Breast epithelium (tissue), 3 donors: ENCODE results near the gene TRNP1.

Source experiments
- CTCF ChIP-seq, 3 donors: fragments of 450-650 bp; IDR thresholded peaks; one replicate each; pipeline ENCODE4 v1.5.1; 2016 to 2017; ENCODE audit warnings: antibody characterized with exemption in 3 of 3, mild to moderate bottlenecking in 3 of 3, moderate library complexity in 3 of 3
- POLR2A ChIP-seq: fragments of 450-650 bp; IDR thresholded peaks from one replicate; pipeline ENCODE4 v1.6.1; 2016; ENCODE audit warnings: antibody characterized with exemption, mild to moderate bottlenecking, moderate library complexity
- POLR2AphosphoS5 ChIP-seq, 3 donors: sonication (generic); formaldehyde crosslinking; IDR thresholded peaks; one replicate each; pipeline ENCODE4 v1.6.1; 2017; ENCODE audit warnings: antibody characterized with exemption in 3 of 3

GRCh38 chr1:26957306-26957705 is 36.2 kb upstream of the TRNP1 start:
- no peak for TF ChIP-seq CTCF (IDR thresholded peaks at IDR 0.05)
- no peak for TF ChIP-seq POLR2AphosphoS5 (IDR thresholded peaks at IDR 0.05)
- no peak for TF ChIP-seq POLR2A
